HepG2 (cell line): ENCODE results near the gene MGARP. TPM values are rescaled to one million over a fixed set of nuclear protein-coding genes. Genes with fewer than 3 reads are reported as not detected.
A peak's percentile ranks its signal among the peaks of the same experiment; 100 is the strongest.

Experiments
- CAMTA2 ChIP-seq: sonication (generic); formaldehyde crosslinking; IDR thresholded peaks from 2 replicates; pipeline ENCODE4 v1.4.0; 2020; ENCODE audit warnings: mild to moderate bottlenecking, missing genetic modification reagents, borderline replicate concordance
- E2F1 ChIP-seq: sonication (generic); formaldehyde crosslinking; IDR thresholded peaks from 2 replicates; pipeline ENCODE4 v1.5.0; 2020; ENCODE audit warnings: missing genetic modification reagents
- EHMT2 ChIP-seq: fragments of 200-600 bp; sonication (generic); IDR thresholded peaks from 2 replicates; pipeline ENCODE4 v1.7.0; 2017; ENCODE audit warnings: antibody characterized with exemption, low read depth, low read length, borderline replicate concordance
- ELF3 ChIP-seq: IDR thresholded peaks from 2 replicates; pipeline ENCODE4 v1.6.1; 2016; ENCODE audit warnings: missing genetic modification reagents, missing compliant biosample characterization
- GATA4 ChIP-seq: sonication (generic); IDR thresholded peaks from 2 replicates; pipeline ENCODE4 v1.6.1; 2016; ENCODE audit warnings: antibody characterized with exemption, low read depth, borderline replicate concordance
- HNRNPUL1 ChIP-seq: fragments of 200-400 bp; formaldehyde crosslinking; IDR thresholded peaks from 2 replicates; pipeline ENCODE4 v1.6.1; 2017; ENCODE audit warnings: low read depth, mild to moderate bottlenecking, low read length, moderate library complexity
- ISX ChIP-seq: sonication (generic); formaldehyde crosslinking; conservative IDR thresholded peaks from 2 replicates; pipeline ENCODE4 v1.5.0; 2020; ENCODE audit warnings: missing genetic modification reagents
- KDM4B ChIP-seq: sonication (generic); formaldehyde crosslinking; IDR thresholded peaks from 2 replicates; pipeline ENCODE4 v1.4.0; 2020; ENCODE audit warnings: missing genetic modification reagents
- KLF6 ChIP-seq: IDR thresholded peaks from 2 replicates; pipeline ENCODE4 v1.8.0; 2016; ENCODE audit warnings: missing biosample characterization, missing genetic modification reagents
- MEF2D ChIP-seq: sonication (generic); formaldehyde crosslinking; IDR thresholded peaks from 2 replicates; pipeline ENCODE4 v1.5.1; 2020; ENCODE audit warnings: mild to moderate bottlenecking, missing genetic modification reagents
- NCOA1 ChIP-seq: sonication (generic); formaldehyde crosslinking; IDR thresholded peaks from 2 replicates; pipeline ENCODE4 v1.9.0; 2021; ENCODE audit warnings: missing genetic modification reagents
- PRMT3 ChIP-seq: sonication (generic); formaldehyde crosslinking; IDR thresholded peaks from 2 replicates; pipeline ENCODE4 v1.8.1; 2022; ENCODE audit warnings: low read depth, mild to moderate bottlenecking, moderate library complexity, missing genetic modification reagents, borderline replicate concordance
- RAD51 ChIP-seq: fragments of 450-650 bp; IDR thresholded peaks from 2 replicates; pipeline ENCODE4 v1.6.1; 2016; ENCODE audit warnings: borderline replicate concordance
- RBAK ChIP-seq: sonication (generic); formaldehyde crosslinking; IDR thresholded peaks from 2 replicates; pipeline ENCODE4 v1.5.1; 2020; ENCODE audit warnings: mild to moderate bottlenecking, missing genetic modification reagents
- REPIN1 ChIP-seq: sonication (generic); formaldehyde crosslinking; IDR thresholded peaks from 2 replicates; pipeline ENCODE4 v1.8.0; 2022; ENCODE audit warnings: missing genetic modification reagents, low read depth, mild to moderate bottlenecking, borderline replicate concordance
- SP140L ChIP-seq: sonication (generic); formaldehyde crosslinking; IDR thresholded peaks from 2 replicates; pipeline ENCODE4 v1.4.0; 2020; ENCODE audit warnings: missing genetic modification reagents, borderline replicate concordance
- SSRP1 ChIP-seq: IDR thresholded peaks from 2 replicates; pipeline ENCODE4 v1.6.1; 2016; ENCODE audit warnings: control low read depth
- ZHX2 ChIP-seq, 2 experiments: sonication (generic) in 1 of 2; formaldehyde crosslinking in 1 of 2; IDR thresholded peaks; 2 replicates each; pipeline versions ENCODE4 v1.6.1 to v1.9.0; 2014 to 2022; ENCODE audit warnings: antibody characterized with exemption in 1 of 2, borderline replicate concordance in 1 of 2, inconsistent platforms in 1 of 2, low read depth in 1 of 2, missing genetic modification reagents in 1 of 2
- ZNF343 ChIP-seq: sonication (generic); formaldehyde crosslinking; IDR thresholded peaks from 2 replicates; pipeline ENCODE4 v1.4.0; 2020; ENCODE audit warnings: mild to moderate bottlenecking, missing genetic modification reagents
- ZNF44 ChIP-seq: sonication (generic); formaldehyde crosslinking; IDR thresholded peaks from 2 replicates; pipeline ENCODE4 v1.5.1; 2020; ENCODE audit warnings: mild to moderate bottlenecking, missing genetic modification reagents
- ZNF460 ChIP-seq: sonication (generic); formaldehyde crosslinking; IDR thresholded peaks from 2 replicates; pipeline ENCODE4 v1.5.1; 2020; ENCODE audit warnings: missing genetic modification reagents, mild to moderate bottlenecking, borderline replicate concordance
- ZNF546 ChIP-seq: sonication (generic); formaldehyde crosslinking; conservative IDR thresholded peaks from 2 replicates; pipeline ENCODE4 v1.8.1; 2023; ENCODE audit warnings: mild to moderate bottlenecking, missing genetic modification reagents
- ZNF552 ChIP-seq: sonication (generic); formaldehyde crosslinking; IDR thresholded peaks from 2 replicates; pipeline ENCODE4 v1.9.0; 2022; ENCODE audit warnings: missing genetic modification reagents, mild to moderate bottlenecking, borderline replicate concordance
- ZNF616 ChIP-seq: sonication (generic); formaldehyde crosslinking; IDR thresholded peaks from 2 replicates; pipeline ENCODE4 v1.5.0; 2020; ENCODE audit warnings: low read depth, mild to moderate bottlenecking, missing genetic modification reagents
- polyA plus RNA-seq, 8 experiments: library from polyadenylated mRNA; depleted of rRNA in 3 of 8; stranded (reverse) in 7 of 8; unstranded in 1 of 8; fragments of >200 nt; fragmentation: Illumina TruSeq in 4 of 8; extraction: Trizol in 4 of 8; gene quantifications; 2 replicates each; pipeline versions ENCODE4 v1.2.1 to v1.2.3, GENCODE V29; 2011 to 2016; ENCODE audit warnings: low read depth in 4 of 8, missing spikeins in 1 of 8, mixed read lengths in 1 of 8; ENCODE audit not compliant: insufficient read depth in 1 of 8
- total RNA-seq, 5 experiments: library from RNA; depleted of rRNA; stranded (reverse); fragments of >200 nt; fragmentation: Illumina TruSeq; extraction: Trizol; gene quantifications; 2 replicates each; pipeline ENCODE4 v1.2.3, GENCODE V29; 2016; ENCODE audit warnings: low read depth in 1 of 5

Gene MGARP
- total and polyA plus RNA-seq, 2 of the 13 experiments (the other 11 are each of a cell fraction or from before 2014, with no cell fraction given), result 0.11 to 0.13 TPM

GRCh38 chr4:139301113-139301820, 21.2 kb upstream of the MGARP start, which contains the start of gene NAA15 (continued):
- TF ChIP-seq ZHX2 (IDR thresholded peaks at IDR 0.05; ENCODE audit: low read depth) (peak; percentile 85), ZHX2 (CRISPR knock-in tag; IDR thresholded peaks at IDR 0.05; ENCODE audit: borderline replicate concordance) (no peak), ZNF343 (CRISPR knock-in tag) (no peak), PRMT3 (CRISPR knock-in tag) (no peak), ELF3 (CRISPR knock-in tag) (peak; percentile 84), ISX (CRISPR knock-in tag) (no peak; the same call in 1 of the 2 replicates), SSRP1 (no peak; the same call in 1 of the 2 replicates), KLF6 (CRISPR knock-in tag) (peak; percentile 28; the same call in 1 of the 2 replicates), E2F1 (CRISPR knock-in tag) (no peak), KDM4B (CRISPR knock-in tag) (peak; percentile 67), RBAK (CRISPR knock-in tag) (no peak), ZNF44 (no peak), HNRNPUL1 (no peak), REPIN1 (CRISPR knock-in tag) (peak; percentile 64; the same call in 1 of the 2 replicates), ZNF616 (no peak), ZNF460 (CRISPR knock-in tag) (no peak), NCOA1 (CRISPR knock-in tag) (no peak; the same call in 1 of the 2 replicates), ZNF546 (CRISPR knock-in tag) (no peak), GATA4 (peak; percentile 65; the same call in 1 of the 2 replicates), ZNF552 (CRISPR knock-in tag) (no peak), RAD51 (no peak), SP140L (CRISPR knock-in tag) (no peak), EHMT2 (no peak), MEF2D (CRISPR knock-in tag) (0 out of 2 replicates have a peak, but pooled peaks have one; percentile 50), CAMTA2 (CRISPR knock-in tag) (no peak)
